Measurements from ENCODE around the gene SCUBE1. TPM values are rescaled to one million over a fixed set of nuclear protein-coding genes. Genes with fewer than 3 reads are reported as not detected.

The SCUBE1 gene
- total and polyA plus RNA-seq, 2 donors (not counting 3 experiments of a cell fraction or from before 2014, with no cell fraction given), result 0.07 TPM; not detected in 1

DNA sequence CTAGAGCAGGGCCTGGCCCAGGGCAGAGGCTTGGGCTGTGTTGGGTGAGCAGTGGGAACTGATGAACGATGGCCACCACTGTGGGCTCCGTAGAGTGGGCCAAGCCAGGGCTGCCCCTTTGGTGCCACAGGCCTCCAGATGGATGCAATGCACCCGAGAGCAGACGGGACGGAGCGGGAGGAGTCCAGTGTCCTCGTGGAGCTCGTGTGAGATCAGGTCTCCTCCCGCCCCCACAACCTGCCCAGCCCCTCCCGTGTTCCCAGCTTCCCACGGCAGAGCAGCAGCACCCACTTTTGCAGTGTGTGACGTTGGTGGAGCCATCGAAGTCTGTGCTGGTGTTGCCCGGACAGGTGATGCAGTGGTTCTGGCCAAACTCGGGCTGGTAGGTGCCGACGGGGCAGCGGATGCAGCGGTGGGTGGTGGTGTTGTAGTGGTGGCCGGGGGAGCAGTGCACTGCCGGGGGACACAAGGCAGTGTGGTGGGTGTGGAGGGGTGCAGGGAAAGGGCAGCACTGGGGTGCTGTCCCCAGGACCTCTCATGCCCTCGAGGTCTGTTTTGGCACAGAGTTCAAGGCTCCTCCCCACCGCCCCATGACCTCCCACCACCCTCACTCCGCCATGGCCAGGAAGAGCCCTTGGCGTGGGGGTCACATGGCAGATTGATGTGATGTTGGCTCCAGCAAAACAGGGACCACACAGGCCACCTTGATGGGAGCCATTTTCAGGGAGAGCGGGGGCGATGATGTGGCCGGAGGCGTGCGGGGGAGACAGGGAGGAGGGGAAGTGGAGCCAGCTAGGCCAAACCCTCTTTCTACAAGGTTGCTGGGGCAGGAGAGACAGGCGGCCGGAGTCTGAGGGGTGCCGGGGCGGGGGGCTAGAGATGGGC lies 132.3 kb downstream of the SCUBE1 start:
- no peaks in the 10 kb centered on the region for H3K9me1 ChIP-seq (replicated peaks; ENCODE audit: control insufficient read depth, extremely low read depth, insufficient read depth, low read length)
- H3K9ac ChIP-seq (replicated peaks; ENCODE audit: extremely low read depth, insufficient read depth, low read length), result no peak overlapping the region
- H3K36me3 ChIP-seq (ENCODE audit: control insufficient read depth in 2 of 2, extremely low read depth in 1 of 2, insufficient read depth in 2 of 2, low read length in 2 of 2), result no peaks in the 10 kb centered on the region
- TF ChIP-seq FOS (IDR thresholded peaks at IDR 0.05; ENCODE audit: borderline replicate concordance, insufficient read depth, low read length), result no peak
- no peak for TF ChIP-seq POLR2AphosphoS5 (IDR thresholded peaks at IDR 0.05; ENCODE audit: insufficient read depth, low read depth, low read length)
- TF ChIP-seq EZH2 (IDR thresholded peaks at IDR 0.05; ENCODE audit: borderline replicate concordance, low read depth, low read length, severe bottlenecking), result no peak
- no peak for TF ChIP-seq POLR2A (IDR thresholded peaks at IDR 0.05; ENCODE audit: low read depth, low read length)
- TF ChIP-seq MAX (IDR thresholded peaks at IDR 0.05; ENCODE audit: insufficient read depth, insufficient read length), result no peak
- TF ChIP-seq, protein P1, sequence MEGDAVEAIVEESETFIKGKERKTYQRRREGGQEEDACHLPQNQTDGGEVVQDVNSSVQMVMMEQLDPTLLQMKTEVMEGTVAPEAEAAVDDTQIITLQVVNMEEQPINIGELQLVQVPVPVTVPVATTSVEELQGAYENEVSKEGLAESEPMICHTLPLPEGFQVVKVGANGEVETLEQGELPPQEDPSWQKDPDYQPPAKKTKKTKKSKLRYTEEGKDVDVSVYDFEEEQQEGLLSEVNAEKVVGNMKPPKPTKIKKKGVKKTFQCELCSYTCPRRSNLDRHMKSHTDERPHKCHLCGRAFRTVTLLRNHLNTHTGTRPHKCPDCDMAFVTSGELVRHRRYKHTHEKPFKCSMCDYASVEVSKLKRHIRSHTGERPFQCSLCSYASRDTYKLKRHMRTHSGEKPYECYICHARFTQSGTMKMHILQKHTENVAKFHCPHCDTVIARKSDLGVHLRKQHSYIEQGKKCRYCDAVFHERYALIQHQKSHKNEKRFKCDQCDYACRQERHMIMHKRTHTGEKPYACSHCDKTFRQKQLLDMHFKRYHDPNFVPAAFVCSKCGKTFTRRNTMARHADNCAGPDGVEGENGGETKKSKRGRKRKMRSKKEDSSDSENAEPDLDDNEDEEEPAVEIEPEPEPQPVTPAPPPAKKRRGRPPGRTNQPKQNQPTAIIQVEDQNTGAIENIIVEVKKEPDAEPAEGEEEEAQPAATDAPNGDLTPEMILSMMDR (IDR thresholded peaks at IDR 0.05; ENCODE audit: extremely low read depth in 1 of 2, insufficient read depth in 1 of 2, low read depth in 1 of 2, low read length in 2 of 2), result no peak
- no peak overlapping the region for H3K4me2 ChIP-seq (ENCODE audit: insufficient read depth, low read length)
- H3K9me3 ChIP-seq (replicated peaks; ENCODE audit: control insufficient read depth, insufficient read depth, low read length), result no peaks in the 10 kb centered on the region
- no peak for FAIRE-seq
- dilution Hi-C loops (cut with MboI; ENCODE audit: extremely low pct_ligation_motif_present, low sequenced_read_pairs), result no loop called here
- H2AFZ ChIP-seq (ENCODE audit: low read depth, low read length), result no peak overlapping the region
- BruUV-seq (replicated peaks), result no TSS peak
- H3K79me2 ChIP-seq (ENCODE audit: control insufficient read depth, insufficient read depth, low read length), result no peaks in the 10 kb centered on the region
- H4K20me1 ChIP-seq (replicated peaks; ENCODE audit: control insufficient read depth, extremely low read depth, insufficient read depth, low read length), result no peaks in the 10 kb centered on the region
- ChIA-PET POLR2A (no interaction called here), CTCF (interaction anchor here (0.6 kb wide), 1 partner anchor 83 kb away, joined by 3 read pairs; no protein-coding TSS in a partner anchor)
- no peak overlapping the region for H3K4me3 ChIP-seq (replicated peaks in 1 of 3; ENCODE audit: insufficient read depth in 1 of 3, low read depth in 1 of 3, low read length in 3 of 3)
- intact Hi-C loops (cut with micrococcal nuclease), result no loop called here
- H3K4me1 ChIP-seq (ENCODE audit: control insufficient read depth, extremely low read depth, insufficient read depth, low read length), result no peaks in the 10 kb centered on the region
- H3K27me3 ChIP-seq (ENCODE audit: control insufficient read depth in 2 of 2, insufficient read depth in 2 of 2, low read length in 2 of 2), result no peaks in the 10 kb centered on the region
- DNase-seq (ENCODE audit: low read depth, low spot score), result no peak
- H3K27ac ChIP-seq (ENCODE audit: insufficient read depth, low read depth, low read length), result no peak overlapping the region

Measured in endothelial cell of umbilical vein (primary cell).